H1 (cell line): ENCODE results near the gene SYT2. TPM values are rescaled to one million over a fixed set of nuclear protein-coding genes. Genes with fewer than 3 reads are reported as not detected.
A peak's percentile ranks its signal among the peaks of the same experiment; 100 is the strongest.

ENCODE experiments used
- CTCF ChIA-PET: fragments of 300-600 bp; sonication (Branson Sonifier 250); formaldehyde crosslinking; loops from one replicate; lab custom pipeline; 2021; ENCODE audit not compliant: partially characterized antibody; lab: Charles Lee
- POLR2A ChIA-PET: fragments of 300-600 bp; sonication (Branson Sonifier 250); formaldehyde crosslinking; loops from one replicate; lab custom pipeline; 2021; ENCODE audit warnings: inconsistent platforms; ENCODE audit not compliant: partially characterized antibody; lab: Charles Lee
- DNase-seq, 2 experiments: peaks; one replicate each; pipeline versions ENCODE4 v3.0.0 to v3.0.0-alpha.2; 2010 to 2022; ENCODE audit warnings: low spot score in 2 of 2, low read depth in 1 of 2, mixed read lengths in 1 of 2
- FAIRE-seq: peaks from 2 replicates; lab custom pipeline; 2011; peaks lifted over from hg19 to GRCh38; lab: Jason Lieb, UNC
- H2AFZ ChIP-seq: 2 replicates; pipeline ENCODE4 v1.8.1; 2012; ENCODE audit warnings: low read length, inconsistent platforms
- H2AK5ac ChIP-seq: 2 replicates; pipeline ENCODE4 v1.6.1; 2013; ENCODE audit warnings: low read depth, low read length
- H2BK120ac ChIP-seq: replicated peaks from 2 replicates; pipeline ENCODE3; 2013; ENCODE audit warnings: low read depth, low read length, inconsistent platforms
- H2BK12ac ChIP-seq: 2 replicates; pipeline ENCODE4 v1.6.1; 2013; ENCODE audit warnings: low read depth, low read length
- H2BK15ac ChIP-seq: 2 replicates; pipeline ENCODE4 v1.6.1; 2013; ENCODE audit warnings: low read length
- H2BK20ac ChIP-seq: 2 replicates; pipeline ENCODE4 v1.6.1; 2013; ENCODE audit warnings: low read length
- H2BK5ac ChIP-seq: 2 replicates; pipeline ENCODE4 v1.6.1; 2013; ENCODE audit warnings: low read depth, low read length
- H3K14ac ChIP-seq: 2 replicates; pipeline ENCODE4 v1.6.1; 2013; ENCODE audit warnings: inconsistent platforms; ENCODE audit not compliant: insufficient read length
- H3K18ac ChIP-seq: 2 replicates; pipeline ENCODE4 v1.6.1; 2013; ENCODE audit warnings: low read length; ENCODE audit errors: extremely low read depth
- H3K23ac ChIP-seq: 2 replicates; pipeline ENCODE4 v1.6.1; 2013; ENCODE audit warnings: inconsistent platforms; ENCODE audit not compliant: insufficient read length
- H3K23me2 ChIP-seq: 2 replicates; pipeline ENCODE4 v1.6.1; 2013; ENCODE audit warnings: low read depth, low read length
- H3K27ac ChIP-seq: 2 replicates; pipeline ENCODE4 v1.6.1; 2011; ENCODE audit warnings: low read depth, low read length, inconsistent platforms
- H3K27me3 ChIP-seq, 4 experiments: replicated peaks in 1 of 4; 1 replicate in 1 of 4; 2 replicates in 3 of 4; pipeline versions ENCODE4 v1.6.1 to v1.8.1; 2011 to 2013; ENCODE audit warnings: low read length in 3 of 4, mild to moderate bottlenecking in 3 of 4, inconsistent platforms in 2 of 4, mixed read lengths in 2 of 4, moderate library complexity in 1 of 4; ENCODE audit not compliant: control insufficient read depth in 3 of 4, insufficient read depth in 3 of 4; ENCODE audit errors: extremely low read depth in 1 of 4
- H3K36me3 ChIP-seq, 4 experiments: 2 replicates each; pipeline versions ENCODE4 v1.6.1 to v1.8.1; 2011 to 2013; ENCODE audit warnings: mild to moderate bottlenecking in 4 of 4, low read length in 3 of 4, moderate library complexity in 2 of 4, control low read depth in 1 of 4, inconsistent platforms in 1 of 4; ENCODE audit not compliant: insufficient read depth in 4 of 4, control insufficient read depth in 2 of 4
- H3K4ac ChIP-seq: replicated peaks from 2 replicates; pipeline ENCODE3; 2013; ENCODE audit warnings: low read length, low read depth, mixed read lengths, inconsistent platforms; ENCODE audit not compliant: insufficient read length
- H3K4me1 ChIP-seq, 4 experiments: replicated peaks in 1 of 4; 1 replicate in 1 of 4; 2 replicates in 3 of 4; pipeline versions ENCODE4 v1.6.1 to v1.8.1; 2011 to 2013; ENCODE audit warnings: low read length in 3 of 4, inconsistent platforms in 2 of 4, mixed read lengths in 1 of 4; ENCODE audit not compliant: insufficient read depth in 4 of 4, control insufficient read depth in 3 of 4
- H3K4me2 ChIP-seq, 2 experiments: 2 replicates each; pipeline versions ENCODE4 v1.6.1 to v1.8.1; 2011 to 2013; ENCODE audit warnings: low read depth in 2 of 2, low read length in 2 of 2, control low read depth in 1 of 2, inconsistent platforms in 1 of 2, mild to moderate bottlenecking in 1 of 2; ENCODE audit not compliant: insufficient read depth in 1 of 2
- H3K4me3 ChIP-seq, 4 experiments: fragments of 200-600, 300-600 bp in 1 of 4; sonication (generic), shearing (Covaris generic), sonication (Bioruptor Twin) in 1 of 4; 2 replicates each; pipeline versions ENCODE4 v1.5.1 to v1.8.1; 2011 to 2016; ENCODE audit warnings: low read length in 4 of 4, low read depth in 3 of 4, control low read depth in 2 of 4, inconsistent platforms in 2 of 4, mild to moderate bottlenecking in 2 of 4, mixed read lengths in 1 of 4, moderate library complexity in 1 of 4; ENCODE audit not compliant: insufficient read depth in 2 of 4; ENCODE audit errors: extremely low read depth in 1 of 4
- H3K56ac ChIP-seq: replicated peaks from 2 replicates; pipeline ENCODE3; 2013; ENCODE audit warnings: low read depth, mild to moderate bottlenecking, mixed read lengths, low read length, inconsistent platforms; ENCODE audit not compliant: insufficient read length
- H3K79me1 ChIP-seq: 2 replicates; pipeline ENCODE4 v1.6.1; 2013; ENCODE audit warnings: low read depth, low read length, control low read depth
- H3K79me2 ChIP-seq, 2 experiments: 2 replicates each; pipeline versions ENCODE4 v1.6.1 to v1.8.1; 2012 to 2013; ENCODE audit warnings: low read length in 2 of 2, mild to moderate bottlenecking in 2 of 2, inconsistent platforms in 1 of 2; ENCODE audit not compliant: insufficient read depth in 2 of 2, control insufficient read depth in 1 of 2
- H3K9ac ChIP-seq, 4 experiments: replicated peaks in 1 of 4; 1 replicate in 1 of 4; 2 replicates in 3 of 4; pipeline versions ENCODE4 v1.6.1 to v1.8.1; 2011 to 2013; ENCODE audit warnings: low read depth in 3 of 4, low read length in 3 of 4, control low read depth in 2 of 4, mild to moderate bottlenecking in 2 of 4, moderate library complexity in 2 of 4, inconsistent platforms in 1 of 4; ENCODE audit errors: extremely low read depth in 1 of 4
- H3K9me3 ChIP-seq, 2 experiments: 2 replicates each; pipeline versions ENCODE4 v1.6.1 to v1.8.1; 2012 to 2013; ENCODE audit warnings: mild to moderate bottlenecking in 2 of 2, moderate library complexity in 2 of 2, control low read depth in 1 of 2, inconsistent platforms in 1 of 2, low read depth in 1 of 2, low read length in 1 of 2, mixed read lengths in 1 of 2; ENCODE audit not compliant: insufficient read depth in 2 of 2
- H4K20me1 ChIP-seq, 2 experiments: replicated peaks in 1 of 2; 2 replicates each; pipeline versions ENCODE3 to v1.8.1; 2011 to 2013; ENCODE audit warnings: inconsistent platforms in 2 of 2, low read length in 2 of 2, mild to moderate bottlenecking in 1 of 2; ENCODE audit not compliant: insufficient read depth in 2 of 2, control insufficient read depth in 1 of 2
- H4K5ac ChIP-seq: 2 replicates; pipeline ENCODE4 v1.6.1; 2013; ENCODE audit warnings: low read length, low read depth, mixed read lengths, inconsistent platforms; ENCODE audit not compliant: insufficient read length
- H4K8ac ChIP-seq: 2 replicates; pipeline ENCODE4 v1.8.0; 2013; ENCODE audit warnings: mild to moderate bottlenecking, moderate library complexity, low read length, inconsistent platforms; ENCODE audit not compliant: insufficient read depth; ENCODE audit errors: extremely low read depth
- H4K91ac ChIP-seq: replicated peaks from 2 replicates; pipeline ENCODE3; 2013; ENCODE audit warnings: low read length, mixed read lengths, inconsistent platforms; ENCODE audit not compliant: insufficient read length
- CBX8 ChIP-seq: fragments of 300-800, 300-1000 bp; sonication (generic); IDR thresholded peaks from 2 replicates; pipeline ENCODE4 v1.7.1; 2016; ENCODE audit warnings: low read depth, low read length, borderline replicate concordance
- CEBPB ChIP-seq: IDR thresholded peaks from 2 replicates; pipeline ENCODE4 v1.6.1; 2012; ENCODE audit warnings: low read depth, low read length
- EP300 ChIP-seq, 2 experiments: IDR thresholded peaks; 1 replicate in 1 of 2; 2 replicates in 1 of 2; pipeline ENCODE4 v1.6.1; 2011 to 2012; ENCODE audit warnings: low read depth in 2 of 2, low read length in 2 of 2, mild to moderate bottlenecking in 2 of 2, borderline replicate concordance in 1 of 2, inconsistent platforms in 1 of 2, moderate library complexity in 1 of 2
- EZH2 ChIP-seq: fragments of 200-600 bp; sonication (generic); IDR thresholded peaks from 2 replicates; pipeline ENCODE4 v1.7.1; 2012; ENCODE audit warnings: low read depth, mild to moderate bottlenecking, moderate library complexity, low read length, inconsistent platforms; ENCODE audit not compliant: severe bottlenecking
- FOSL1 ChIP-seq: IDR thresholded peaks from 2 replicates; pipeline ENCODE4 v1.6.1; 2011; ENCODE audit warnings: mild to moderate bottlenecking, low read depth, low read length, moderate library complexity; ENCODE audit not compliant: insufficient read depth
- GABPA ChIP-seq: IDR thresholded peaks from 2 replicates; pipeline ENCODE4 v1.6.1; 2011; ENCODE audit warnings: mild to moderate bottlenecking, low read length, moderate library complexity, borderline replicate concordance; ENCODE audit not compliant: insufficient read depth
- JUND ChIP-seq: IDR thresholded peaks from 2 replicates; pipeline ENCODE4 v1.6.1; 2011; ENCODE audit warnings: mild to moderate bottlenecking, improper control_type of control experiment, low read length
- POLR2A ChIP-seq, 2 experiments: IDR thresholded peaks; 1 replicate in 1 of 2; 2 replicates in 1 of 2; pipeline ENCODE4 v1.6.1; 2011; ENCODE audit warnings: low read depth in 2 of 2, low read length in 2 of 2, mild to moderate bottlenecking in 2 of 2; ENCODE audit errors: control extremely low read depth in 1 of 2
- SP4 ChIP-seq: IDR thresholded peaks from 2 replicates; pipeline ENCODE4 v1.6.1; 2012; ENCODE audit warnings: low read length, inconsistent platforms
- SUZ12 ChIP-seq: fragments of 200-600 bp; sonication (generic); IDR thresholded peaks from 2 replicates; pipeline ENCODE4 v1.6.1; 2012; ENCODE audit warnings: mild to moderate bottlenecking, inconsistent platforms, low read length, moderate library complexity, mixed read lengths
- TAF1 ChIP-seq: IDR thresholded peaks from 2 replicates; pipeline ENCODE4 v1.6.1; 2011; ENCODE audit warnings: mild to moderate bottlenecking, low read depth, low read length
- WGBS, 2 experiments: shearing (Covaris generic) in 1 of 2; methylation state at CpG; one replicate each; pipeline versions ENCODE4 v1.1.6 to v1.1.7; 2013 to 2015; ENCODE audit warnings: low lambda C conversion rate in 2 of 2, mixed read lengths in 2 of 2, inconsistent platforms in 1 of 2, low coverage in 1 of 2, missing lambda C conversion rate in 1 of 2; ENCODE audit not compliant: insufficient replicate concordance in 2 of 2, insufficient coverage in 1 of 2, insufficient read length in 1 of 2; ENCODE audit errors: extremely low coverage in 1 of 2, missing lambda C conversion rate in 1 of 2; 5-methylcytosine and 5-hydroxymethylcytosine counted together
- polyA plus RNA-seq, 7 experiments: library from polyadenylated mRNA; depleted of rRNA in 3 of 7; stranded (reverse) in 5 of 7; unstranded in 2 of 7; fragments of >200 nt in 5 of 7; fragments of 200-250 nt in 2 of 7; gene quantifications; 1 replicate in 5 of 7; 2 replicates in 1 of 7; 4 replicates in 1 of 7; pipeline versions ENCODE4 v1.2.1 to v1.2.3, GENCODE V29; 2011 to 2013; ENCODE audit warnings: missing spikeins in 2 of 7, mixed read lengths in 2 of 7
- total RNA-seq: library from RNA; stranded (reverse); fragmentation: NEBNext Ultra II Directional; extraction: Animal tissue kit (Norgen Biotek cat#: 25700); gene quantifications from 2 replicates; pipeline ENCODE4 v1.2.1, GENCODE V29; 2021
- TF ChIP-seq, protein P1 (sequence below): IDR thresholded peaks from 2 replicates; pipeline ENCODE4 v1.6.1; 2012; ENCODE audit warnings: inconsistent platforms

Gene SYT2
- total and polyA plus RNA-seq, 2 of the 8 experiments (the other 6 are each of a cell fraction or from before 2014, with no cell fraction given), result 2.8 to 11.0 TPM

DNA sequence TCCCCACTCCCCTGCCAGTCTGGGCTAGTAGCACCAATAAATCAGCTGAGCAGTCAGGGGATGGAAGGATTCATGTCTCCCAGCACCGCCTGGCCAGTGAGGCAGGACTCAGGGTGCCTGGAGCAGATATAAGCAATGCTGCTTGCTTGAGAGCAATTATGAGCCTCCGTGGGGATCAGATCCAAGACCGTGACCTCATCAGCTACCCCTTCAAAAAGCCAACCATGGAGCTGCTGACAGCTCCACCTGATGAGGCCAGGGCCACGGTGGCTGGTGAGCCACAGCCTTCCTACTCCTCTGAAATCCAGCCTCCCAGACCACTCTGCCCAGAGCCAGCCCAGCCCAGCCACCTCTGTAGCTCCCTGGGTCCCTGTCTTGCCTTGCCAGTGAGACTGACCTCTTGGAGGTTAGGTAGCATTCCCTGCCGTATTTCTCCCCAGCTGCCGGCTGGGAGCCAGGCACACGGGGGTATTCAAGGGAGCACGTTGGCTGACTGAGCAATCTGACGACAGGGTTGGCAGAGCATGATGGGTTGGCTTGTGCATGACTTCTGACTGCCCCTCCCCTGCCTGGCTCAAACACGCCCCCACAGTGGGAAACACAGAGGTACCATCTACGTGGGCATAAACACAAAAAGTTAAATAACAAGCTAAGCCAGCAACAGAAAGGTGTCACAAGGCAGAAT, 28.4 kb downstream of the SYT2 start:
- H3K79me1 ChIP-seq, result no peaks in the 10 kb centered on the region; the same call in 1 of the 2 replicates
- H4K8ac ChIP-seq, result no peak overlapping the region; the same call in 1 of the 2 replicates
- no peak overlapping the region for H3K4me2 ChIP-seq
- H2AK5ac ChIP-seq, result 0 out of 2 replicates have a peak overlapping the region, but pooled peaks have one; percentile 75
- H3K9me3 ChIP-seq, result no peaks in the 10 kb centered on the region
- no peaks in the 10 kb centered on the region; a peak in 1 of 4 replicates for H3K79me2 ChIP-seq
- POLR2A ChIA-PET, result interaction anchor here (1.8 kb wide), 1 partner anchor 10 kb away, joined by 4 read pairs; no protein-coding TSS in a partner anchor
- H3K36me3 ChIP-seq, result no peaks in the 10 kb centered on the region
- DNase-seq (no peak), FAIRE-seq (no peak)
- no peak overlapping the region for H3K14ac ChIP-seq
- no peaks in the 10 kb centered on the region for H3K23me2 ChIP-seq
- no peak overlapping the region for H2BK15ac ChIP-seq
- no peak overlapping the region for H3K4me3 ChIP-seq
- no peak overlapping the region for H3K9ac ChIP-seq
- no peak overlapping the region for H2BK5ac ChIP-seq
- H4K20me1 ChIP-seq, result peaks cover 2 to 4% of the 10 kb centered on the region in 2 experiments
- WGBS, 2 experiments, result 86% methylated on average over 11 of the region's 11 CpGs; no CpG with 5 or more reads in 1 of the 2 experiments
- no peak overlapping the region for H2AFZ ChIP-seq
- peaks cover 3 to 19% (median 6%) of the 10 kb centered on the region in 4 experiments; a peak in 5 of 7 replicates for H3K4me1 ChIP-seq
- H4K91ac ChIP-seq, result no peak overlapping the region
- H3K18ac ChIP-seq, result no peak overlapping the region
- H2BK12ac ChIP-seq, result 0 out of 2 replicates have a peak overlapping the region, but pooled peaks have one; percentile 14
- H3K56ac ChIP-seq, result no peak overlapping the region
- 0 out of 2 replicates have a peak overlapping the region, but pooled peaks have one; percentile 48 for H2BK20ac ChIP-seq
- no peak overlapping the region for H3K4ac ChIP-seq
- CTCF ChIA-PET, result interaction anchor here (0.6 to 7.8 kb wide), 11 partner anchors 10 to 288 kb away, joined by 3 to 94 read pairs (median 4); no protein-coding TSS in a partner anchor
- no peaks in the 10 kb centered on the region for H3K27me3 ChIP-seq
- H3K27ac ChIP-seq, result no peak overlapping the region
- no peak overlapping the region for H4K5ac ChIP-seq
- H3K23ac ChIP-seq, result no peak overlapping the region
- no peak overlapping the region for H2BK120ac ChIP-seq
- TF ChIP-seq POLR2A (IDR thresholded peaks at IDR 0.05; ENCODE audit: control extremely low read depth in 1 of 2, low read depth in 2 of 2, low read length in 2 of 2) (no peak), FOSL1 (no peak), SP4 (no peak), CBX8 (no peak), TAF1 (no peak), SUZ12 (no peak), EZH2 (no peak), GABPA (no peak), CEBPB (no peak), EP300 (IDR thresholded peaks at IDR 0.05; ENCODE audit: borderline replicate concordance in 1 of 2, low read depth in 2 of 2, low read length in 2 of 2) (no peak), JUND (no peak)
- TF ChIP-seq, protein P1, sequence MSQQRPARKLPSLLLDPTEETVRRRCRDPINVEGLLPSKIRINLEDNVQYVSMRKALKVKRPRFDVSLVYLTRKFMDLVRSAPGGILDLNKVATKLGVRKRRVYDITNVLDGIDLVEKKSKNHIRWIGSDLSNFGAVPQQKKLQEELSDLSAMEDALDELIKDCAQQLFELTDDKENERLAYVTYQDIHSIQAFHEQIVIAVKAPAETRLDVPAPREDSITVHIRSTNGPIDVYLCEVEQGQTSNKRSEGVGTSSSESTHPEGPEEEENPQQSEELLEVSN, result no peak
